K562 (cell line): ENCODE results near the gene C21orf58. TPM values are rescaled to one million over a fixed set of nuclear protein-coding genes. Genes with fewer than 3 reads are reported as not detected.
A peak's percentile ranks its signal among the peaks of the same experiment; 100 is the strongest.

Experiments used
- ATAC-seq: fragments of 200-7000 bp; cut with Tn5 transposase; 3 replicates; pipeline ENCODE4 v1.9.1; 2020; ENCODE audit warnings: moderate library complexity
- BruUV-seq: library from RNA; stranded (reverse); fragments of 400-500 nt; replicated peaks from 2 replicates; lab custom pipeline; 2021; lab: Mats Ljungman, UMichigan
- CTCF ChIA-PET: fragments of 300-600 bp; formaldehyde crosslinking; extraction: SDS; loops from one replicate; lab custom pipeline; 2021; ENCODE audit warnings: low intra/inter-chr PET ratio; lab: Yijun Ruan, JAX
- POLR2A ChIA-PET: fragments of 300-600, 350-650 bp; sonication (Branson Sonifier 250); formaldehyde crosslinking; extraction: SDS; loops from one replicate; lab custom pipeline; 2021; ENCODE audit warnings: antibody characterized with exemption, inconsistent platforms; lab: Yijun Ruan, JAX
- DNase-seq, 4 experiments: peaks; one replicate each; pipeline versions ENCODE4 v3.0.0 to v3.0.0-alpha.2; 2011 to 2018; ENCODE audit warnings: low spot score in 3 of 4, mixed read lengths in 3 of 4; ENCODE audit errors: extremely low read depth in 1 of 4
- FAIRE-seq: peaks from 2 replicates; lab custom pipeline; 2011; peaks lifted over from hg19 to GRCh38; lab: Jason Lieb, UNC
- H2AFZ ChIP-seq: 2 replicates; pipeline ENCODE4 v1.6.0; 2011; ENCODE audit warnings: low read depth, low read length, control low read depth, inconsistent platforms
- H3K27ac ChIP-seq: fragments of 200-600 bp; 3 replicates; pipeline ENCODE4 v1.8.0; 2011; ENCODE audit warnings: low read depth, mild to moderate bottlenecking, control low read depth, inconsistent platforms, low read length, moderate library complexity, mixed read lengths; ENCODE audit errors: extremely low read depth
- H3K27me3 ChIP-seq, 2 experiments: fragments of 300-600 bp in 1 of 2; 2 replicates in 1 of 2; 3 replicates in 1 of 2; pipeline versions ENCODE4 v1.6.0 to v1.8.0; 2011; ENCODE audit warnings: inconsistent platforms in 2 of 2, low read length in 2 of 2, mild to moderate bottlenecking in 1 of 2, mixed read lengths in 1 of 2, moderate library complexity in 1 of 2; ENCODE audit not compliant: control insufficient read depth in 2 of 2, insufficient read depth in 2 of 2
- H3K36me3 ChIP-seq: fragments of 300-600 bp; 3 replicates; pipeline ENCODE4 v1.8.0; 2011; ENCODE audit warnings: mild to moderate bottlenecking, low read length, inconsistent platforms; ENCODE audit not compliant: control insufficient read depth, insufficient read depth
- H3K4me1 ChIP-seq, 2 experiments: fragments of 200-600 bp in 1 of 2; replicated peaks in 1 of 2; 2 replicates in 1 of 2; 3 replicates in 1 of 2; pipeline versions ENCODE4 v1.5.1 to v1.8.0; 2011; ENCODE audit warnings: inconsistent platforms in 2 of 2, low read length in 2 of 2, mild to moderate bottlenecking in 1 of 2, mixed read lengths in 1 of 2, moderate library complexity in 1 of 2; ENCODE audit not compliant: control insufficient read depth in 2 of 2, insufficient read depth in 2 of 2
- H3K4me2 ChIP-seq: 2 replicates; pipeline ENCODE4 v1.6.1; 2011; ENCODE audit warnings: low read length, control low read depth, inconsistent platforms, mixed read lengths; ENCODE audit not compliant: insufficient read depth
- H3K4me3 ChIP-seq: fragments of 200-600 bp; sonication (generic), shearing (Covaris generic); 2 replicates; pipeline ENCODE4 v1.5.1; 2016; ENCODE audit warnings: control low read depth, inconsistent platforms
- H3K79me2 ChIP-seq: fragments of 200-600 bp; 3 replicates; pipeline ENCODE4 v1.8.0; 2011; ENCODE audit warnings: low read length, inconsistent platforms; ENCODE audit not compliant: control insufficient read depth, insufficient read depth
- H3K9ac ChIP-seq, 2 experiments: 2 replicates each; pipeline versions ENCODE4 v1.6.0 to v1.6.1; 2011; ENCODE audit warnings: low read depth in 2 of 2, low read length in 2 of 2, control low read depth in 1 of 2, inconsistent platforms in 1 of 2, mild to moderate bottlenecking in 1 of 2, mixed read lengths in 1 of 2; ENCODE audit not compliant: insufficient read depth in 1 of 2
- H3K9me1 ChIP-seq: one replicate; pipeline ENCODE4 v1.6.0; 2011; ENCODE audit warnings: inconsistent platforms, mild to moderate bottlenecking, low read length, moderate library complexity; ENCODE audit not compliant: control insufficient read depth, insufficient read depth
- H3K9me3 ChIP-seq: replicated peaks from 2 replicates; pipeline ENCODE4 v1.5.1; 2011; ENCODE audit warnings: low read depth, low read length, inconsistent platforms; ENCODE audit not compliant: control insufficient read depth, insufficient read depth
- H4K20me1 ChIP-seq: replicated peaks from 2 replicates; pipeline ENCODE4 v1.6.1; 2011; ENCODE audit warnings: low read length, inconsistent platforms, mixed read lengths; ENCODE audit not compliant: control insufficient read depth, insufficient read depth
- IRF2 ChIP-seq: sonication (generic); formaldehyde crosslinking; IDR thresholded peaks from 2 replicates; pipeline ENCODE4 v1.8.1; 2022; ENCODE audit warnings: mild to moderate bottlenecking, missing genetic modification reagents
- KDM1A ChIP-seq, 2 experiments: fragments of 450-650 bp; IDR thresholded peaks; 2 replicates each; pipeline ENCODE4 v1.6.1; 2016; ENCODE audit warnings: mild to moderate bottlenecking in 2 of 2
- KDM5B ChIP-seq: fragments of 200-600 bp; sonication (generic); IDR thresholded peaks from 2 replicates; pipeline ENCODE4 v1.6.1; 2012; ENCODE audit warnings: low read depth, mild to moderate bottlenecking, moderate library complexity, low read length, control low read depth, inconsistent platforms; ENCODE audit not compliant: insufficient replicate concordance
- NUFIP1 ChIP-seq: fragments of 450-650 bp; IDR thresholded peaks from 2 replicates; pipeline ENCODE4 v1.6.1; 2018; ENCODE audit not compliant: partially characterized antibody
- PHF20 ChIP-seq: fragments of 450-650 bp; IDR thresholded peaks from 2 replicates; pipeline ENCODE4 v1.6.1; 2018; ENCODE audit not compliant: partially characterized antibody
- POLR2G ChIP-seq: fragments of 200-400 bp; formaldehyde crosslinking; IDR thresholded peaks from 2 replicates; pipeline ENCODE4 v1.6.1; 2017; ENCODE audit warnings: low read depth, mild to moderate bottlenecking, antibody characterized with exemption, low read length, moderate library complexity
- POLR2H ChIP-seq: IDR thresholded peaks from 2 replicates; pipeline ENCODE4 v1.6.1; 2016; ENCODE audit warnings: missing genetic modification characterization, low read depth, mild to moderate bottlenecking, control low read depth, missing compliant biosample characterization, moderate library complexity
- RBFOX2 ChIP-seq: fragments of 200-400 bp; formaldehyde crosslinking; IDR thresholded peaks from 2 replicates; pipeline ENCODE4 v1.6.1; 2017; ENCODE audit warnings: low read depth, mild to moderate bottlenecking, low read length, moderate library complexity
- RBM22 ChIP-seq: fragments of 200-400 bp; formaldehyde crosslinking; IDR thresholded peaks from 2 replicates; pipeline ENCODE4 v1.6.1; 2018; ENCODE audit warnings: low read length, low read depth; ENCODE audit not compliant: poor library complexity, severe bottlenecking
- SETDB1 ChIP-seq: IDR thresholded peaks from one replicate; pipeline ENCODE4 v1.6.1; 2012; ENCODE audit warnings: low read length, control low read depth, inconsistent platforms
- YBX1 ChIP-seq: fragments of 450-650 bp; IDR thresholded peaks from 2 replicates; pipeline ENCODE4 v1.7.1; 2016; ENCODE audit warnings: mild to moderate bottlenecking
- WGBS: fragments of 100-300 bp; shearing (Covaris generic); methylation state at CpG from one replicate; pipeline ENCODE4 v1.1.6; 2016; ENCODE audit warnings: low coverage, mixed read lengths; ENCODE audit not compliant: insufficient coverage; ENCODE audit errors: missing lambda C conversion rate; 5-methylcytosine and 5-hydroxymethylcytosine counted together
- in situ Hi-C: fragments of 300-500 bp; cut with MboI; formaldehyde crosslinking; loops from 4 replicates; pipeline ENCODE4 v1.15.0; 2018; ENCODE audit warnings: inconsistent platforms, mixed read lengths
- intact Hi-C: fragments of 100-400 bp; cut with micrococcal nuclease; formaldehyde crosslinking; loops from 2 replicates; pipeline ENCODE4 v1.14.2; 2022
- polyA plus RNA-seq, 8 experiments: library from polyadenylated mRNA; depleted of rRNA in 4 of 8; stranded (reverse) in 5 of 8; unstranded in 3 of 8; fragments of >200 nt; fragmentation: Nextera tagmentation in 2 of 8; fragmentation: Illumina TruSeq in 1 of 8; extraction: Ambion mirVana in 2 of 8; extraction: Trizol in 1 of 8; gene quantifications; 2 replicates each; pipeline versions ENCODE4 v1.2.1 to v1.2.3, GENCODE V29; 2011 to 2014; ENCODE audit warnings: inconsistent platforms in 1 of 8, missing spikeins in 1 of 8
- total RNA-seq, 7 experiments: library from RNA; depleted of rRNA in 6 of 7; stranded (reverse); fragments of >200 nt in 6 of 7; fragmentation: Illumina TruSeq in 2 of 7; extraction: Trizol in 2 of 7; gene quantifications; 2 replicates each; pipeline versions ENCODE4 v1.2.1 to v1.2.3, GENCODE V29; 2011 to 2021; ENCODE audit warnings: low replicate concordance in 1 of 7
- TF ChIP-seq, protein P1 (sequence below): sonication (generic); formaldehyde crosslinking; IDR thresholded peaks from 2 replicates; pipeline ENCODE4 v1.8.0; 2022; ENCODE audit warnings: missing genetic modification reagents, mild to moderate bottlenecking, borderline replicate concordance
- TF ChIP-seq, protein P2 (sequence below): sonication (generic); formaldehyde crosslinking; IDR thresholded peaks from 2 replicates; pipeline ENCODE4 v1.8.1; 2023; ENCODE audit warnings: mild to moderate bottlenecking, missing genetic modification reagents

The C21orf58 gene
- total and polyA plus RNA-seq, 9 of the 15 experiments (the other 6 are each of a cell fraction or from before 2014, with no cell fraction given): 1.2 to 30.5 (median 12.4) TPM

DNA sequence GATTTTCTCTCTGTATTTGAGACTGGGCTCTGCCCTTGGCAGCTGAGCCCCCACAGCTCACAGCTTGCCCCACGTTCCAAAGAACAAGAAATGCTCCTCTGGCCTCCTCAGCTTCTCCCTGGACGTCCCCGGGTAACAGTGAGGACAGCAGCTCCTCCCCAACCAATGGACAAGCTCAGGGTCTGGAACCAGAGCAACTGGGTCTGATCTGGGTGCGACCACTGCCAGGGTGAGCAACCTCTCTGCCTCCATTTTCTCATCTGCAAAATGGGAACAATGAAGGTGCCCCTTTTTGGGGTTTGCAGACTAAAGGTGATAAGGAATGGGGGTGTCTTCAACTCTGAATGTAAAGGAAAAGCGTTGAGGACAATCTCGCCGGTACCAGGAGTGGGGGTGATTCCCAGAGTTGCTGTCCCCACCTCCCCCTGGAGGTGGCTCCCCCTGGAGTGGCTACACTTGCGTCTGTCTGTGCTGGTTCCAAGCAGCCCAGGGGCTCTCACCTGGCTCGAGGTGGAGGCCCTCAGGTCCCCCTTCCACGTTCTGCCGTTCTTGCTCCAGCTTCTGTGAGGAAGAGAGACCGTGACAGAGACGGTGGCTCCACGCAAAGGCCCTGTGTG lies 6.9 kb downstream of the C21orf58 start (continued):
- TF ChIP-seq, protein P1, sequence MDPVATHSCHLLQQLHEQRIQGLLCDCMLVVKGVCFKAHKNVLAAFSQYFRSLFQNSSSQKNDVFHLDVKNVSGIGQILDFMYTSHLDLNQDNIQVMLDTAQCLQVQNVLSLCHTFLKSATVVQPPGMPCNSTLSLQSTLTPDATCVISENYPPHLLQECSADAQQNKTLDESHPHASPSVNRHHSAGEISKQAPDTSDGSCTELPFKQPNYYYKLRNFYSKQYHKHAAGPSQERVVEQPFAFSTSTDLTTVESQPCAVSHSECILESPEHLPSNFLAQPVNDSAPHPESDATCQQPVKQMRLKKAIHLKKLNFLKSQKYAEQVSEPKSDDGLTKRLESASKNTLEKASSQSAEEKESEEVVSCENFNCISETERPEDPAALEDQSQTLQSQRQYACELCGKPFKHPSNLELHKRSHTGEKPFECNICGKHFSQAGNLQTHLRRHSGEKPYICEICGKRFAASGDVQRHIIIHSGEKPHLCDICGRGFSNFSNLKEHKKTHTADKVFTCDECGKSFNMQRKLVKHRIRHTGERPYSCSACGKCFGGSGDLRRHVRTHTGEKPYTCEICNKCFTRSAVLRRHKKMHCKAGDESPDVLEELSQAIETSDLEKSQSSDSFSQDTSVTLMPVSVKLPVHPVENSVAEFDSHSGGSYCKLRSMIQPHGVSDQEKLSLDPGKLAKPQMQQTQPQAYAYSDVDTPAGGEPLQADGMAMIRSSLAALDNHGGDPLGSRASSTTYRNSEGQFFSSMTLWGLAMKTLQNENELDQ (CRISPR knock-in tag): no peak
- TF ChIP-seq KDM1A (IDR thresholded peaks at IDR 0.05): peak; percentile 26 to 54; a peak in 3 of 4 replicates
- TF ChIP-seq POLR2H (tag): no peak
- peak; percentile 23 for TF ChIP-seq KDM5B
- peak; percentile 10 for TF ChIP-seq PHF20

DNA sequence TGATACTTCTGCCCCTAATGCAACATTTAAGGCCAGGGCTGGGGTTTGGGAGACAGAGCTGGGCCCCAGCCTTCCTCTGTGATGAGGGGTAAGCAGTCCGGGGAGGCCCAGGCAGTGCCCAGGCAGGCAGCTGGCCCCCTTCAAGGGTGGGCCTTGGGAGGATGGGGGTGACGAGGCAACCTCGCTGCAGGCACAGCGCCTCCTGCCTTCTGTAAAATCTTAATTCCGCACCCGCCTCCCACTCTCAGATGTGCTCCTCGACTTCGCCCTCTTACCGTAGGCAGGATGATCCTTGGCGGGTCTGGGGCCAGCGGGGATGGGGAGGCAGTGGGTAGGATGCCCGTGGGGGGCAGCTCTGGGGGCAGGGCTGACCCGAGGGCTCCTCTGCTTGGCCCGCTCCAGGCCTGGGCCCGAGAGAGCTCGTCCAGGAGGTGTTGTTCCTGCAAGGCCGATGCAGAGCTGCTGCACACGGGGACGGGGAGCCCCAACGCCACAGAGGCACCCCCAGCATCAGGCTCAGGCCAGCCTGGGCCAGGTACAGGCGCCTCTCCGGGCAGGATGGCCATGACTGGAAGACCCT lies 9.1 kb downstream of the C21orf58 start:
- H3K79me2 ChIP-seq: peaks cover 7% of the 10 kb centered on the region
- FAIRE-seq (no peak), ATAC-seq (no peak), DNase-seq (no peak)
- H3K9me3 ChIP-seq: no peaks in the 10 kb centered on the region
- H3K4me2 ChIP-seq: no peak overlapping the region
- H3K27ac ChIP-seq: no peak overlapping the region
- intact Hi-C loops (no loop called here), in situ Hi-C loops (no loop called here)
- CTCF ChIA-PET: no interaction called here
- 88% methylated on average over 22 of the region's 22 CpGs for WGBS
- no peak overlapping the region for H3K4me3 ChIP-seq
- H3K9ac ChIP-seq: peak overlapping the region in 1 of 2 experiments; percentile 47; a peak in 1 of 4 replicates
- H3K36me3 ChIP-seq: peaks cover 64% of the 10 kb centered on the region; the same call in 2 of the 3 replicates
- H2AFZ ChIP-seq: no peak overlapping the region
- H3K4me1 ChIP-seq: peaks cover 3 to 33% of the 10 kb centered on the region in 2 experiments; a peak in 4 of 5 replicates
- no peaks in the 10 kb centered on the region for H3K27me3 ChIP-seq
- POLR2A ChIA-PET: interaction anchor here (0.6 to 2.5 kb wide), 4 partner anchors 8 to 16 kb away, joined by 3 to 12 read pairs (median 4); partner anchors contain the start of gene C21orf58
- TF ChIP-seq RBFOX2 (peak; percentile 43; the same call in 1 of the 2 replicates), YBX1 (no peak), RBM22 (no peak), NUFIP1 (no peak), IRF2 (no peak), POLR2G (peak; percentile 68), SETDB1 (no peak)
- TF ChIP-seq, protein P2, sequence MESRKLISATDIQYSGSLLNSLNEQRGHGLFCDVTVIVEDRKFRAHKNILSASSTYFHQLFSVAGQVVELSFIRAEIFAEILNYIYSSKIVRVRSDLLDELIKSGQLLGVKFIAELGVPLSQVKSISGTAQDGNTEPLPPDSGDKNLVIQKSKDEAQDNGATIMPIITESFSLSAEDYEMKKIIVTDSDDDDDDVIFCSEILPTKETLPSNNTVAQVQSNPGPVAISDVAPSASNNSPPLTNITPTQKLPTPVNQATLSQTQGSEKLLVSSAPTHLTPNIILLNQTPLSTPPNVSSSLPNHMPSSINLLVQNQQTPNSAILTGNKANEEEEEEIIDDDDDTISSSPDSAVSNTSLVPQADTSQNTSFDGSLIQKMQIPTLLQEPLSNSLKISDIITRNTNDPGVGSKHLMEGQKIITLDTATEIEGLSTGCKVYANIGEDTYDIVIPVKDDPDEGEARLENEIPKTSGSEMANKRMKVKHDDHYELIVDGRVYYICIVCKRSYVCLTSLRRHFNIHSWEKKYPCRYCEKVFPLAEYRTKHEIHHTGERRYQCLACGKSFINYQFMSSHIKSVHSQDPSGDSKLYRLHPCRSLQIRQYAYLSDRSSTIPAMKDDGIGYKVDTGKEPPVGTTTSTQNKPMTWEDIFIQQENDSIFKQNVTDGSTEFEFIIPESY (CRISPR knock-in tag): peak; percentile 86
- peaks cover 9% of the 10 kb centered on the region for H4K20me1 ChIP-seq
- H3K9me1 ChIP-seq: no peaks in the 10 kb centered on the region
- no TSS peak for BruUV-seq
